Uterus (tissue), 4 donors: Measurements from ENCODE around the gene ADGRA3. TPM values are rescaled to one million over a fixed set of nuclear protein-coding genes. Genes with fewer than 3 reads are reported as not detected.

Experiments
- DNase-seq, 2 donors: peaks; one replicate each; pipeline ENCODE4 v3.0.0-alpha.2; 2019 to 2020
- H3K27ac ChIP-seq, 2 donors: fragments of 200-600 bp; sonication (generic); 1 replicate in 1 of 2; 2 replicates in 1 of 2; pipeline ENCODE4 v1.5.1; 2016 to 2018
- H3K27me3 ChIP-seq, 2 donors: fragments of 200-600 bp; sonication (generic); one replicate each; pipeline ENCODE4 v1.5.1; 2018 to 2019; ENCODE audit warnings: control low read depth in 1 of 2
- H3K36me3 ChIP-seq, 2 donors: fragments of 200-600 bp; sonication (generic); one replicate each; pipeline ENCODE4 v1.5.1; 2019; ENCODE audit warnings: control low read depth in 1 of 2
- H3K4me1 ChIP-seq, 2 donors: fragments of 200-600 bp; sonication (generic); one replicate each; pipeline ENCODE4 v1.5.1; 2018 to 2019; ENCODE audit warnings: control low read depth in 1 of 2
- H3K4me3 ChIP-seq, 2 donors: fragments of 200-600 bp; sonication (generic); 1 replicate in 1 of 2; 2 replicates in 1 of 2; pipeline ENCODE4 v1.5.1; 2018 to 2019; ENCODE audit warnings: mild to moderate bottlenecking in 1 of 2
- H3K9me3 ChIP-seq, 2 donors: fragments of 200-600 bp; sonication (generic); one replicate each; pipeline ENCODE4 v1.5.1; 2019; ENCODE audit warnings: control low read depth in 1 of 2
- CTCF ChIP-seq, 4 experiments: fragments of 200-600 bp in 2 of 4; fragments of 450-650 bp in 2 of 4; sonication (generic) in 2 of 4; IDR thresholded peaks; one replicate each; pipeline ENCODE4 v1.5.1; 2016 to 2019; ENCODE audit warnings: antibody characterized with exemption in 4 of 4, mild to moderate bottlenecking in 2 of 4, moderate library complexity in 1 of 4
- POLR2A ChIP-seq, 2 donors: fragments of 450-650 bp; IDR thresholded peaks; one replicate each; pipeline ENCODE4 v1.6.1; 2016; ENCODE audit warnings: antibody characterized with exemption in 2 of 2, mild to moderate bottlenecking in 1 of 2, moderate library complexity in 1 of 2
- intact Hi-C: fragments of 100-400 bp; cut with DNase I; formaldehyde crosslinking; loops from one replicate; pipeline ENCODE4 v1.15.1; 2023; ENCODE audit warnings: low total_unique reads
- total RNA-seq, 4 donors: library from RNA; depleted of rRNA in 3 of 4; stranded (reverse); fragments of >200 nt in 3 of 4; gene quantifications; one replicate each; pipeline versions ENCODE4 v1.1.0 to v1.2.4, GENCODE V29; 2014 to 2023
- donor health status: DM: yes; HTN: yes; CAD: no.

Gene ADGRA3
- total RNA-seq, 4 donors from 2014 or later = 35.3 to 103 (median 45.4) TPM

DNA sequence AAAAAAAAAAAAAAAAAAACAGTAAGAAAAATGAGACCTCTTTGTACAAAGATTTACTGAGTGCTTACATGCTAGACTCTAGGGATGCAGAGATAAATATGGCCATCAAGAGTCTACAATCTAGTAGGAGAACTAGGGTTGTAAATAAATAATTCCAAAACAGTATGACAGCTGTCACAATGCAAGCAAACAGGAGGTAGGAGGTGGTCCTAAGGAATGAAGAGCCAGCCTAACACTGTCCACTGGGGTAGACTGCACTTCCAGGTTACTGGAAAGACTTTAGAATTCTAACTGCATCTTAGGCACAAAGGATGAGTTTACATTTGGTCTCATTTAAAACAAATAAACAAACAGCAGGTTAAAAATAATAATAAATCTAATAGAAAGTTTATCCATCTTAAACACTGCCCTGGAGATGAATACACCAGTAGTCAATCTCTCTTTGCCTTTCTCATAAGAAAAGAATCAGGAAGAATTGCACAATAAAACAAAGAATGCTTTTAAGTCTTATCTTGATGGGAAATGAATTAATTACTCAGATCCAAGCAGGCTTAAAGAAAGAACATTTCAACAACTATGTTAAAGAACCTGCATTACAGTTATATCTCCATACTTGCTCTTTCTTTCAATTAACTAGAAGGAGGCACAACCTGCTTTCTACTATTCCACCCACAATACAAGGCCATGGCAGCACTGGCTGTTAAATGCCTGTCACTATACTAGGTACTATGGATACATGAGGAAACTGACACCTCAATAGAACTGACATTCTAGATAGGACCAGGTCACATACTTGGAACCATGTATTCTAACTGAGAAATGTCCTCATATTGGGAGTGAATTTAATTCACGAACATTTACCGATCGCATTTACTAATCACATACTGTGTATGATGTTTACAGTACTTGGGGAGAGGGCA is 12.7 kb downstream of the ADGRA3 start:
- Histone ChIP-seq H3K9me3 (no peaks in the 10 kb centered on the region), H3K36me3 (no peaks in the 10 kb centered on the region), H3K27me3 (no peaks in the 10 kb centered on the region), H3K4me3 (no peak overlapping the region), H3K4me1 (peaks cover 0 to 4% of the 10 kb centered on the region in 2 donors), H3K27ac (no peak overlapping the region)
- TF ChIP-seq POLR2A (IDR thresholded peaks at IDR 0.05) = no peak
- no peak for TF ChIP-seq CTCF (IDR thresholded peaks at IDR 0.05)
- no peak for DNase-seq
- intact Hi-C loops = no loop called here

DNA sequence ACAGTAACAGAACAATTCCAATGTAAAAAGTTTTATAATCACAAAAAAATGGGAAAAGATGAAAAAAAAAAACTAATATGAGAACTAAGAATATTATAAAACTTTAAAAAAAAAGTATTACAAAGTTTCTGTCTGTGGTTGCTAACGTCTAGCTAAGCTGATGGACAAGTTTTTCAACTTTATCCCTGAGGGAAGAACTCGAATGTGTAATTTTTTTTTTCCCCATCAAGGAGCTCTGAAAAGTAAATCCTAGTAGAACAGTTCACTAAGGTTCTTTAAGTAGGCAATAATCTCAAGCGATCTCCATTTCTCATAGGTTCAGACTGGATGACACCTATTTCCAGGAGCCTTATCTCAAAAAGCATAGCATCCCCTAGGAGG is 14.2 kb downstream of the ADGRA3 start:
- H3K4me3 ChIP-seq = no peak overlapping the region
- no peak overlapping the region for H3K27ac ChIP-seq
- DNase-seq = no peak
- no peaks in the 10 kb centered on the region for H3K36me3 ChIP-seq
- H3K9me3 ChIP-seq = no peaks in the 10 kb centered on the region
- intact Hi-C loops = no loop called here
- no peak for TF ChIP-seq POLR2A (IDR thresholded peaks at IDR 0.05)
- TF ChIP-seq CTCF (IDR thresholded peaks at IDR 0.05) = no peak
- H3K4me1 ChIP-seq = peaks cover 0 to 4% of the 10 kb centered on the region in 2 donors
- no peaks in the 10 kb centered on the region for H3K27me3 ChIP-seq

DNA sequence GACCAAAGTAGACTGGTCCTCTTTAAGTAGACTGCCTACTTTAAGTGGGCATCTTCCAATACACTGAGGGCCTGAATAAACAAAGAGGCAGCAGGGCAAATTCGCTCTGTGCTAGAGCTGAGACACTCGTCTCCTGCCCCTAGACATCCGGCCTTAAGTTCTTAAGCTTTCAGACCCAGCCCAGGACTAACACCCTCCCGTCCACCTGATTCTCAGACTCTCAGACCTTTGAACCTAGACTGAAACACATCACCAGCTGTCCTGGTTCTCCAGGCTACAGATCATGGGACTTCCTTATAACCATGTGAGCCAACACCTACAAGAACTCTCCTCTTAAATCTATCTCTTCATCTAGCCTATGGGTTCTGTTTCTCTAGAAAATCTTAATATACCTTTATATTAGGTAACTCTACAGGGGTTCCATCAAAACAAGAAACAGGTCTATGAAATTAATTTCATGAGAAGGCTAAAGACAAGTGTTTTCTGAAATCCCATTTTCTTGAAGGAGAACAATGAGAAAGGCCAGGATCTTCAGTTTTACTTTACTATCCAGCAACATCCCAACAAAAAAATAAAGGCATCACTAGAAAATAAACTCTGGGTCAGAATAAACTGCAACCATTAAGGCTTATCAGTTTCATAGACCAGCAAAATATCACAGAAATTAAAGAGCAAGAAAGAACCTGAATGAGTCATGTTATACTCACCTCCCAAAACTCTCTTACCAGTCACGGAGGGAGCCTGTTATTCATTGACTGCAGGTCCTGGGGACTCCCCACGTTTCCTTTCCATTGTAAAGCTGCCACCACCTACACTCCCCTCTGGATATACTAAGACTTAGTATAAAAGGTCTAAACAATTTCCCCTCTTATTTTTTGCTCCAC is 14.8 kb downstream of the ADGRA3 start:
- TF ChIP-seq POLR2A (IDR thresholded peaks at IDR 0.05) (no peak), CTCF (IDR thresholded peaks at IDR 0.05) (no peak)
- H3K9me3 ChIP-seq = no peaks in the 10 kb centered on the region
- intact Hi-C loops = no loop called here
- no peak overlapping the region for H3K27ac ChIP-seq
- no peak for DNase-seq
- H3K4me3 ChIP-seq = no peak overlapping the region
- H3K4me1 ChIP-seq = peaks cover 0 to 4% of the 10 kb centered on the region in 2 donors
- no peaks in the 10 kb centered on the region for H3K36me3 ChIP-seq
- no peaks in the 10 kb centered on the region for H3K27me3 ChIP-seq

GRCh38 chr4:22500128-22500611 is 15.7 kb downstream of the ADGRA3 start:
- H3K9me3 ChIP-seq = no peaks in the 10 kb centered on the region
- TF ChIP-seq CTCF (IDR thresholded peaks at IDR 0.05) = no peak
- no peak for TF ChIP-seq POLR2A (IDR thresholded peaks at IDR 0.05)
- no peak overlapping the region for H3K4me3 ChIP-seq
- H3K27me3 ChIP-seq = no peaks in the 10 kb centered on the region
- no peak overlapping the region for H3K27ac ChIP-seq
- no peaks in the 10 kb centered on the region for H3K36me3 ChIP-seq
- H3K4me1 ChIP-seq = peaks cover 0 to 4% of the 10 kb centered on the region in 2 donors
- intact Hi-C loops = no loop called here
- DNase-seq = no peak
